GM23248 (cell line): Measurements from ENCODE around the gene SDK2. TPM values are rescaled to one million over a fixed set of nuclear protein-coding genes. Genes with fewer than 3 reads are reported as not detected.

Experiments used
- DNase-seq: peaks from one replicate; pipeline ENCODE4 v3.0.0-alpha.2; 2015
- H2AFZ ChIP-seq: fragments of 200-600 bp; sonication (generic); 2 replicates; pipeline ENCODE4 v1.6.1; 2016; ENCODE audit warnings: antibody characterized with exemption
- H3F3A ChIP-seq: fragments of 200-600 bp; sonication (generic); 2 replicates; pipeline ENCODE4 v1.6.1; 2016; ENCODE audit warnings: mild to moderate bottlenecking, antibody characterized with exemption, mixed run types; ENCODE audit not compliant: insufficient read depth
- H3K27ac ChIP-seq: fragments of 200-600 bp; sonication (generic); 2 replicates; pipeline ENCODE4 v1.5.1; 2016; ENCODE audit warnings: mild to moderate bottlenecking
- H3K27me3 ChIP-seq: fragments of 200-600 bp; sonication (generic); replicated peaks from 2 replicates; pipeline ENCODE4 v1.6.1; 2016; ENCODE audit warnings: mild to moderate bottlenecking; ENCODE audit not compliant: insufficient read depth
- H3K36me3 ChIP-seq: fragments of 200-600 bp; sonication (generic); 2 replicates; pipeline ENCODE4 v1.6.1; 2016; ENCODE audit warnings: low read depth, mild to moderate bottlenecking
- H3K4me1 ChIP-seq: fragments of 200-600 bp; sonication (generic); 2 replicates; pipeline ENCODE4 v1.6.1; 2016; ENCODE audit warnings: mild to moderate bottlenecking; ENCODE audit not compliant: insufficient read depth
- H3K4me2 ChIP-seq: fragments of 200-600 bp; sonication (generic); one replicate; pipeline ENCODE4 v1.6.1; 2016; ENCODE audit warnings: mild to moderate bottlenecking; ENCODE audit not compliant: unreplicated experiment
- H3K4me3 ChIP-seq: fragments of 200-600 bp; sonication (generic); 2 replicates; pipeline ENCODE4 v1.5.1; 2016; ENCODE audit warnings: mild to moderate bottlenecking
- H3K79me2 ChIP-seq: fragments of 200-600 bp; sonication (generic); 2 replicates; pipeline ENCODE4 v1.6.1; 2016; ENCODE audit warnings: mild to moderate bottlenecking; ENCODE audit not compliant: insufficient read depth
- H3K9ac ChIP-seq: fragments of 200-600 bp; sonication (generic); 2 replicates; pipeline ENCODE4 v1.6.1; 2016; ENCODE audit warnings: mild to moderate bottlenecking
- H3K9me2 ChIP-seq: fragments of 200-600 bp; sonication (generic); 2 replicates; pipeline ENCODE4 v1.6.1; 2016; ENCODE audit warnings: mixed run types, mild to moderate bottlenecking, moderate library complexity; ENCODE audit not compliant: insufficient read depth
- H3K9me3 ChIP-seq: fragments of 200-600 bp; sonication (generic); one replicate; pipeline ENCODE4 v1.6.1; 2017; ENCODE audit warnings: low read depth
- H4K20me1 ChIP-seq: fragments of 200-600 bp; sonication (generic); 2 replicates; pipeline ENCODE4 v1.6.0; 2016; ENCODE audit not compliant: insufficient read depth
- EZH2 ChIP-seq: fragments of 200-600 bp; sonication (generic); IDR thresholded peaks from 2 replicates; pipeline ENCODE4 v1.6.1; 2018; ENCODE audit warnings: antibody characterized with exemption, mild to moderate bottlenecking; ENCODE audit not compliant: insufficient read depth, poor library complexity, severe bottlenecking
- EZH2phosphoT487 ChIP-seq: fragments of 200-600 bp; sonication (generic); IDR thresholded peaks from 2 replicates; pipeline ENCODE4 v1.6.1; 2018; ENCODE audit warnings: antibody characterized with exemption, moderate library complexity, mild to moderate bottlenecking, low read depth; ENCODE audit not compliant: insufficient read depth
- WGBS, 2 experiments: methylation state at CpG; one replicate each; pipeline ENCODE4 v1.1.6; 2015 to 2017; ENCODE audit warnings: low lambda C conversion rate in 2 of 2, low coverage in 1 of 2; ENCODE audit errors: missing lambda C conversion rate in 2 of 2; 5-methylcytosine and 5-hydroxymethylcytosine counted together
- in situ Hi-C: fragments of 300-500 bp; cut with MboI; formaldehyde crosslinking; loops from 2 replicates; pipeline ENCODE4 v1.15.0; 2020
- polyA plus RNA-seq: library from polyadenylated mRNA; unstranded; fragments of >200 nt; fragmentation: Nextera tagmentation; extraction: Ambion mirVana; gene quantifications from 2 replicates; pipeline ENCODE4 v1.2.1, GENCODE V29; 2016
- total RNA-seq: library from RNA; depleted of rRNA; stranded (reverse); fragments of >200 nt; shearing (Covaris generic); gene quantifications from 2 replicates; pipeline ENCODE4 v1.2.3, GENCODE V29; 2014

Gene SDK2
- total and polyA plus RNA-seq, 2 experiments from 2014 or later, result under 0.01 to 0.03 TPM

DNA sequence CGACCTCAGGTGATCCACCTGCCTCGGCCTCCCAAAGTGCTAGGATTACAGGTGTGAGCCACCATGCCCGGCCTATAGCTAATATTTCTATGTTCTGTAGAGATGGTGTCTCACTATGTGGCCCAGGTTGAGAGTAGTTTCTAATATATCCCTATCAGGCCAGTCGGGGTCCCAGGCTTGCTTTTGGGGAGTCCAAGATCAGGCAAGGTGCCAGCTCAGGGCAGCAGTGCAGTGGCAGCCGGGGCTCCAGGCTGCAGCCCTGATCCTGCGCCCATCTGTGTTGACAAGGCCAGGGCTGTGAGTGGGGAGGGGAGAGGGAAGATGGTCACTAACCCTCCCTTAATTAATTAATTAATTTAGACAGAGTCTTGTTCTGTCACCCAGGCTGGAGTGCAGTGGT is 254.8 kb downstream of the SDK2 start:
- Histone ChIP-seq H2AFZ (no peak overlapping the region), H3K27ac (no peak overlapping the region), H3K4me3 (no peak overlapping the region), H3K9me2 (no peaks in the 10 kb centered on the region), H3K9ac (no peak overlapping the region), H3F3A (no peaks in the 10 kb centered on the region), H3K36me3 (no peaks in the 10 kb centered on the region), H3K79me2 (no peaks in the 10 kb centered on the region), H4K20me1 (no peaks in the 10 kb centered on the region), H3K4me2 (no peak overlapping the region), H3K4me1 (no peaks in the 10 kb centered on the region), H3K27me3 (peaks cover 11% of the 10 kb centered on the region; the same call in 1 of the 2 replicates), H3K9me3 (no peaks in the 10 kb centered on the region)
- in situ Hi-C loops, result no loop called here
- no peak for TF ChIP-seq EZH2phosphoT487
- no peak for TF ChIP-seq EZH2
- WGBS, 2 experiments, result 67 to 78% methylated on average over 6 of the region's 6 CpGs
- no peak for DNase-seq

DNA sequence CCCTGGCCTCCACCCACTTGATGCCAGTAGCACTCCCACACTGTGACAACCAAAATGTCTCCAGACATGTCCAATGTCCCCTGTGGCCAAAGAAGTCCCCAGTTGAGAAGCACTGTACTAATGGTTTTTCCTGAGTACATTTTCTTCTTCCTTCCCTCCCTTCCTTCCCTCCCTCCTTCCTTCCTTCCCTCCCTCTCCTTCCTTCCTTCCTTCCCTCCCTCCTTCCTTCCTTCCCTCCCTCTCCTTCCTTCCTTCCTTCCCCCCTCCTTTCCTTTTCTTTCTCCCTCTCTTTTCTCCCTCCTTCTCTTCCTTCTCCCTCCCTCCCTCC is 255.7 kb downstream of the SDK2 start:
- H3K4me1 ChIP-seq, result no peaks in the 10 kb centered on the region
- TF ChIP-seq EZH2, result no peak
- no peak for TF ChIP-seq EZH2phosphoT487
- in situ Hi-C loops, result no loop called here

GRCh38 chr17:73387746-73388577 is 256.3 kb downstream of the SDK2 start:
- no peaks in the 10 kb centered on the region for H3K36me3 ChIP-seq
- no peaks in the 10 kb centered on the region for H3K79me2 ChIP-seq
- H3K9ac ChIP-seq, result peak overlapping the region; percentile 40; the same call in 1 of the 2 replicates
- H3K9me2 ChIP-seq, result no peaks in the 10 kb centered on the region
- no peaks in the 10 kb centered on the region for H3F3A ChIP-seq
- H2AFZ ChIP-seq, result 0 out of 2 replicates have a peak overlapping the region, but pooled peaks have one; percentile 33
- H3K4me1 ChIP-seq, result no peaks in the 10 kb centered on the region
- H3K27me3 ChIP-seq, result peaks cover 25% of the 10 kb centered on the region
- DNase-seq, result peak; percentile 80
- 54 to 60% methylated on average over 28 of the region's 28 CpGs for WGBS, 2 experiments
- in situ Hi-C loops, result no loop called here
- H3K4me3 ChIP-seq, result no peak overlapping the region
- no peaks in the 10 kb centered on the region for H3K9me3 ChIP-seq
- H3K4me2 ChIP-seq, result no peak overlapping the region
- H3K27ac ChIP-seq, result no peak overlapping the region
- H4K20me1 ChIP-seq, result no peaks in the 10 kb centered on the region
- TF ChIP-seq EZH2 (no peak), EZH2phosphoT487 (no peak)

More for the DNA sequence above, 255.7 kb downstream of the SDK2 start:
- H3F3A ChIP-seq, result no peaks in the 10 kb centered on the region
- H3K4me2 ChIP-seq, result no peak overlapping the region
- no peaks in the 10 kb centered on the region for H3K9me3 ChIP-seq
- no peak overlapping the region for H3K4me3 ChIP-seq
- no peaks in the 10 kb centered on the region for H4K20me1 ChIP-seq
- no peak overlapping the region for H3K27ac ChIP-seq
- 0 out of 2 replicates have a peak overlapping the region, but pooled peaks have one; percentile 33 for H2AFZ ChIP-seq
- H3K9me2 ChIP-seq, result no peaks in the 10 kb centered on the region
- H3K27me3 ChIP-seq, result peaks cover 20% of the 10 kb centered on the region
- no peak for DNase-seq
- H3K9ac ChIP-seq, result no peak overlapping the region
- H3K36me3 ChIP-seq, result no peaks in the 10 kb centered on the region
- H3K79me2 ChIP-seq, result no peaks in the 10 kb centered on the region

- no peaks in the 10 kb centered on the region for H3K79me2 ChIP-seq
- H3K9me3 ChIP-seq, result no peaks in the 10 kb centered on the region
- no peaks in the 10 kb centered on the region for H3K9me2 ChIP-seq
- H3K4me1 ChIP-seq, result no peaks in the 10 kb centered on the region
- H3K4me2 ChIP-seq, result no peak overlapping the region
- H3K9ac ChIP-seq, result no peak overlapping the region
- WGBS, 2 experiments, result 60 to 67% methylated on average over 6 of the region's 6 CpGs
- H3K4me3 ChIP-seq, result no peak overlapping the region
- H3K36me3 ChIP-seq, result no peaks in the 10 kb centered on the region
- H4K20me1 ChIP-seq, result no peaks in the 10 kb centered on the region
- in situ Hi-C loops, result no loop called here
- peaks cover 25% of the 10 kb centered on the region for H3K27me3 ChIP-seq
- no peaks in the 10 kb centered on the region for H3F3A ChIP-seq
- no peak overlapping the region for H2AFZ ChIP-seq
- no peak for DNase-seq
- TF ChIP-seq EZH2phosphoT487 (no peak), EZH2 (no peak)
- H3K27ac ChIP-seq, result no peak overlapping the region
These were observed 257.7 kb downstream of the SDK2 start for GRCh38 chr17:73386561-73386960.
